OCI-LY7 (cell line): ENCODE data around the gene KCNK13. TPM values are rescaled to one million over a fixed set of nuclear protein-coding genes. Genes with fewer than 3 reads are reported as not detected.

Experiments
- Bru-seq: library from RNA; stranded (reverse); fragments of 400-500 nt; gene quantifications from one replicate; lab custom pipeline; 2021; lab: Mats Ljungman, UMichigan
- BruChase-seq, 2 experiments: library from RNA; stranded (reverse); fragments of 400-500 nt; gene quantifications; one replicate each; lab custom pipeline; 2021; lab: Mats Ljungman, UMichigan
- BruUV-seq: library from RNA; stranded (reverse); fragments of 400-500 nt; replicated peaks from 2 replicates; lab custom pipeline; 2021; lab: Mats Ljungman, UMichigan
- CTCF ChIA-PET: fragments of 300-600 bp; sonication (Branson Sonifier 250); formaldehyde crosslinking; loops from one replicate; lab custom pipeline; 2022; ENCODE audit warnings: antibody characterized with exemption; ENCODE audit not compliant: unreplicated experiment; lab: Charles Lee
- POLR2A ChIA-PET: fragments of 300-600 bp; sonication (Branson Sonifier 250); formaldehyde crosslinking; loops from one replicate; lab custom pipeline; 2022; ENCODE audit warnings: antibody characterized with exemption; lab: Charles Lee
- DNase-seq: peaks from one replicate; pipeline ENCODE4 v3.0.0-alpha.2; 2015; ENCODE audit warnings: low spot score
- H2AFZ ChIP-seq: fragments of 200-600 bp; sonication (generic), shearing (Covaris generic); 2 replicates; pipeline ENCODE4 v1.6.1; 2014; ENCODE audit warnings: mild to moderate bottlenecking, antibody characterized with exemption, low read length, moderate library complexity
- H3K27ac ChIP-seq: fragments of 200-600 bp; sonication (generic); 2 replicates; pipeline ENCODE4 v1.5.1; 2014; ENCODE audit warnings: mixed run types, low read depth, mild to moderate bottlenecking, moderate library complexity, low read length, inconsistent platforms; ENCODE audit not compliant: poor library complexity, severe bottlenecking
- H3K36me3 ChIP-seq: fragments of 200-600 bp; sonication (generic); 2 replicates; pipeline ENCODE4 v1.6.1; 2014; ENCODE audit warnings: mild to moderate bottlenecking, antibody characterized with exemption, low read length, moderate library complexity, mixed read lengths; ENCODE audit not compliant: insufficient read depth
- H3K4me1 ChIP-seq: fragments of 200-600 bp; sonication (generic); 2 replicates; pipeline ENCODE4 v1.5.1; 2014; ENCODE audit warnings: mild to moderate bottlenecking, low read length; ENCODE audit not compliant: insufficient read depth, poor library complexity, severe bottlenecking
- H3K4me2 ChIP-seq: fragments of 200-600 bp; sonication (generic); 2 replicates; pipeline ENCODE4 v1.6.1; 2014; ENCODE audit warnings: mild to moderate bottlenecking, low read length
- H3K4me3 ChIP-seq: fragments of 200-600 bp; sonication (generic); 2 replicates; pipeline ENCODE4 v1.5.1; 2014; ENCODE audit warnings: mild to moderate bottlenecking, low read depth, low read length; ENCODE audit not compliant: poor library complexity, severe bottlenecking
- H3K79me2 ChIP-seq: fragments of 200-600 bp; sonication (generic); 2 replicates; pipeline ENCODE4 v1.6.1; 2016; ENCODE audit warnings: low read depth, mild to moderate bottlenecking, low read length, moderate library complexity, mixed read lengths; ENCODE audit not compliant: insufficient read depth
- H3K9me2 ChIP-seq: fragments of 200-600 bp; sonication (generic); 2 replicates; pipeline ENCODE4 v1.6.1; 2016; ENCODE audit warnings: mild to moderate bottlenecking, low read length, mixed read lengths; ENCODE audit not compliant: insufficient read depth
- H3K9me3 ChIP-seq: fragments of 200-600 bp; sonication (generic); 2 replicates; pipeline ENCODE4 v1.6.1; 2014; ENCODE audit warnings: mild to moderate bottlenecking, mixed run types, low read length, mixed read lengths
- H4K20me1 ChIP-seq: fragments of 200-600 bp; sonication (generic); 2 replicates; pipeline ENCODE4 v1.6.1; 2014; ENCODE audit warnings: mild to moderate bottlenecking, antibody characterized with exemption, low read length, moderate library complexity, mixed read lengths; ENCODE audit not compliant: insufficient read depth
- CTCF ChIP-seq: fragments of 200-600 bp; sonication (generic); conservative IDR thresholded peaks from 2 replicates; pipeline ENCODE4 v1.5.1; 2014; ENCODE audit warnings: mild to moderate bottlenecking, antibody characterized with exemption, low read length, moderate library complexity, mixed read lengths
- EZH2phosphoT487 ChIP-seq: fragments of 200-600 bp; sonication (generic); IDR thresholded peaks from 2 replicates; pipeline ENCODE4 v1.6.1; 2018; ENCODE audit warnings: low read depth, borderline replicate concordance, mild to moderate bottlenecking, mixed run types, antibody characterized with exemption, low read length, moderate library complexity, mixed read lengths
- intact Hi-C: fragments of 100-400 bp; cut with micrococcal nuclease; formaldehyde crosslinking; loops from one replicate; pipeline ENCODE4 v1.10.0; 2022; ENCODE audit not compliant: unreplicated experiment
- long read RNA-seq: library from polyadenylated mRNA; stranded (forward); transcript quantifications from one replicate; pipeline ENCODE4 v2.0.0, GENCODE V29; 2022
- total RNA-seq, 2 experiments: library from RNA; depleted of rRNA in 1 of 2; stranded (reverse); fragments of >200 nt in 1 of 2; shearing (Covaris generic) in 1 of 2; gene quantifications; 2 replicates each; pipeline ENCODE4 v1.2.3, GENCODE V29; 2014 to 2022

The KCNK13 gene
- total RNA-seq (2014; rRNA removed; shearing (Covaris generic)), result not detected in 2 replicates
- not detected in 2 replicates for total RNA-seq (2022)
- percentile 3 among the genes with signal in this experiment for Bru-seq, nascent RNA
- percentile 6 among the genes with signal in this experiment for BruChase-seq, experiment 1, labeled RNA remaining after a 6-hour chase
- percentile 8 among the genes with signal in this experiment for BruChase-seq, experiment 2, labeled RNA remaining after a 2-hour chase
- long read RNA-seq, result 0 reads

GRCh38 chr14:90061685-90062126, at the start of gene KCNK13:
Gene KCNK13, plus strand, starts transcription at chr14:90061994. Its CDS starts 212 bp downstream, at chr14:90062206.
- Histone ChIP-seq H4K20me1 (no peaks in the 10 kb centered on the region; the same call in 1 of the 2 replicates), H3K27ac (no peak within 1 kb of the TSS), H3K9me3 (peaks cover 4% of the 10 kb centered on the region; the same call in 1 of the 2 replicates), H3K36me3 (no peaks in the 10 kb centered on the region), H2AFZ (no peak within 1 kb of the TSS), H3K4me1 (no peaks in the 10 kb centered on the region), H3K4me2 (peak within 1 kb of the TSS; percentile 49; the same call in 1 of the 2 replicates), H3K9me2 (no peaks in the 10 kb centered on the region), H3K79me2 (no peaks in the 10 kb centered on the region), H3K4me3 (no peak within 1 kb of the TSS)
- intact Hi-C loops, result no loop called here
- no peak for DNase-seq
- ChIA-PET CTCF (no interaction called here), POLR2A (no interaction called here)
- BruUV-seq, result no TSS peak
- TF ChIP-seq CTCF, result no peak
- TF ChIP-seq EZH2phosphoT487, result no peak

- TF ChIP-seq EZH2phosphoT487, result no peak
- Histone ChIP-seq H3K4me1 (no peaks in the 10 kb centered on the region), H3K9me2 (no peaks in the 10 kb centered on the region), H3K36me3 (peaks cover 95% of the 10 kb centered on the region), H2AFZ (no peak overlapping the region), H4K20me1 (no peaks in the 10 kb centered on the region), H3K4me2 (no peak overlapping the region), H3K9me3 (no peaks in the 10 kb centered on the region), H3K79me2 (no peaks in the 10 kb centered on the region), H3K27ac (no peak overlapping the region), H3K4me3 (no peak overlapping the region)
- POLR2A ChIA-PET, result interaction anchor here (0.7 kb wide), 1 partner anchor 1593 kb away, joined by 5 read pairs; no protein-coding TSS in a partner anchor
- DNase-seq, result no peak
- no TSS peak for BruUV-seq
- intact Hi-C loops, result no loop called here
- CTCF ChIA-PET, result no interaction called here
Measured at GRCh38 chr14:90017371-90017770, 44.4 kb upstream of the KCNK13 start.

- Histone ChIP-seq H3K36me3 (peaks cover 94% of the 10 kb centered on the region), H3K4me1 (no peaks in the 10 kb centered on the region), H3K9me2 (no peaks in the 10 kb centered on the region), H3K4me2 (no peak overlapping the region), H2AFZ (no peak overlapping the region), H4K20me1 (no peaks in the 10 kb centered on the region), H3K27ac (no peak overlapping the region), H3K9me3 (no peaks in the 10 kb centered on the region), H3K4me3 (no peak overlapping the region), H3K79me2 (no peaks in the 10 kb centered on the region)
- no TSS peak for BruUV-seq
- no peak for TF ChIP-seq CTCF
- TF ChIP-seq EZH2phosphoT487, result no peak
- POLR2A ChIA-PET, result no interaction called here
- intact Hi-C loops, result no loop called here
- no peak for DNase-seq
- CTCF ChIA-PET, result no interaction called here
Measured at GRCh38 chr14:90019824-90020523, 41.8 kb upstream of the KCNK13 start.
